ENCODE data around the gene UNC13A. TPM values are rescaled to one million over a fixed set of nuclear protein-coding genes. Genes with fewer than 3 reads are reported as not detected.

Gene UNC13A
- total and polyA plus RNA-seq, 2 donors (not counting 3 experiments of a cell fraction or from before 2014, with no cell fraction given) = 0.04 to 0.09 TPM

DNA sequence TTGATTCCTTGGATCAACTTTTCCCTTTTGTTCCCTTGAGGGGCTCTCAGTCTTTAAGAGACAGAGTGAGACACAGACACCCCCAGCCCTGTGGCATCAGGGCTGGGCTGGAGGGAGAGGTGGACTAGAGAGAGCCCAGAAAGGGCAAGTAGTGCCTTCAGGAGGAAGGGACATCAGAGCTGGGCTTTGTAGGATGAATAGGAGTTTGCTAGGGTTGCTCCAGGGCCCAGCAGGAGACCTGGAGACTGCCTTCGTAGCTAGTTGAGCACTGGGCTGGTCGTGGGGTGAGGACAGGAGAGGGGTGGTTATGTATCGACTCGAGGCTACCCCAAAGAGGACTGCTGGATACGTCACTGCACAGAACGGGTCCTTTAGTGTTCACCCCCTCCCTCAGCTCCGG lies 36.5 kb upstream of the UNC13A start:
- peaks cover 26% of the 10 kb centered on the region for H3K4me1 ChIP-seq (ENCODE audit: control insufficient read depth, extremely low read depth, insufficient read depth, low read length)
- no peak overlapping the region for H3K4me2 ChIP-seq (ENCODE audit: insufficient read depth, low read length)
- no peak overlapping the region for H2AFZ ChIP-seq (ENCODE audit: low read depth, low read length)
- no peak overlapping the region for H3K9ac ChIP-seq (replicated peaks; ENCODE audit: extremely low read depth, insufficient read depth, low read length)
- no peaks in the 10 kb centered on the region for H3K9me1 ChIP-seq (replicated peaks; ENCODE audit: control insufficient read depth, extremely low read depth, insufficient read depth, low read length)
- intact Hi-C loops (cut with micrococcal nuclease) (no loop called here), dilution Hi-C loops (cut with MboI; ENCODE audit: extremely low pct_ligation_motif_present, low sequenced_read_pairs) (no loop called here)
- ChIA-PET POLR2A (no interaction called here), CTCF (interaction anchor here (0.9 to 3.3 kb wide), 3 partner anchors 10 to 42 kb away, joined by 3 to 20 read pairs (median 3); no protein-coding TSS in a partner anchor)
- H3K36me3 ChIP-seq (ENCODE audit: control insufficient read depth in 2 of 2, extremely low read depth in 1 of 2, insufficient read depth in 2 of 2, low read length in 2 of 2) = peaks cover 29 to 49% of the 10 kb centered on the region in 2 experiments
- no peak overlapping the region for H3K27ac ChIP-seq (ENCODE audit: insufficient read depth, low read depth, low read length)
- no TSS peak for BruUV-seq (replicated peaks)
- TF ChIP-seq JUN (IDR thresholded peaks at IDR 0.05; ENCODE audit: borderline replicate concordance, insufficient read depth, insufficient read length, low read depth) (no peak), GATA2 (IDR thresholded peaks at IDR 0.05; ENCODE audit: insufficient read depth, insufficient read length, low read depth, low read length) (no peak)
- no peaks in the 10 kb centered on the region for H3K9me3 ChIP-seq (replicated peaks; ENCODE audit: control insufficient read depth, insufficient read depth, low read length)
- FAIRE-seq (no peak), DNase-seq (ENCODE audit: low read depth, low spot score) (no peak)
- H3K27me3 ChIP-seq (ENCODE audit: control insufficient read depth in 2 of 2, insufficient read depth in 2 of 2, low read length in 2 of 2) = no peaks in the 10 kb centered on the region
- H4K20me1 ChIP-seq (replicated peaks; ENCODE audit: control insufficient read depth, extremely low read depth, insufficient read depth, low read length) = no peaks in the 10 kb centered on the region
- H3K79me2 ChIP-seq (ENCODE audit: control insufficient read depth, insufficient read depth, low read length) = peaks cover 97% of the 10 kb centered on the region
- no peak overlapping the region for H3K4me3 ChIP-seq (replicated peaks in 1 of 3; ENCODE audit: insufficient read depth in 1 of 3, low read depth in 1 of 3, low read length in 3 of 3)

DNA sequence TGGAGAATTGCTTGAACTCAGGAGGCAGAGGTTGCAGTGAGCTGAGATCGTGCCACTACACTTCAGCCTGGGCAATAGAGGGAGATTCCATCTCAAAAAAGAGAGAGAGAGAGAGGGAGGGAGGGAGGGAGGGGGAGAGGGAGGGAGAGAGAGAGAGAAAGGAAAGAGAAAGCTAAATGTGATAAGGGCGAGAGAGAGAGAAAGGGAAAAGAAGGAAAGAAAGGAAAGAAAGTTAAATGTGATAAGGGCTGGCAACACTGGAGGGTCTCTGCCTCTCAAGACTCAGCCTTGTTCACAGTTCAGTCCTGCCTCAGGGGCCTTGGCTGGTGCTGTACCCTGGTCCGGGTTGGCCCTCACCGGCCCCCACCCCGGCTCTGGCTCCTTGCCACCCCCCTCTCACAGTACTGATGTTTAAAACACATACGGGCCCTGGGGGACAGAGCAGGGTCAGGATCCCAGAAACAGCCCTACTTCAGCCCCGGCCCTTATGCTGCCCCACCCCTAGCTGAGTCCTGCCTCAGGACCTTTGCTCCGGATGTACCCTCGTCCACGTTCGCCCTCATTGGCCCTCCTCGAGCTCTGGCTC lies 34.6 kb upstream of the UNC13A start:
- peak overlapping the region; percentile 13 for H3K9ac ChIP-seq (replicated peaks; ENCODE audit: extremely low read depth, insufficient read depth, low read length)
- no peaks in the 10 kb centered on the region for H3K9me1 ChIP-seq (replicated peaks; ENCODE audit: control insufficient read depth, extremely low read depth, insufficient read depth, low read length)
- intact Hi-C loops (cut with micrococcal nuclease) (no loop called here), dilution Hi-C loops (cut with MboI; ENCODE audit: extremely low pct_ligation_motif_present, low sequenced_read_pairs) (no loop called here)
- peaks cover 81% of the 10 kb centered on the region for H3K79me2 ChIP-seq (ENCODE audit: control insufficient read depth, insufficient read depth, low read length)
- peaks cover 24 to 39% of the 10 kb centered on the region in 2 experiments for H3K36me3 ChIP-seq (ENCODE audit: control insufficient read depth in 2 of 2, extremely low read depth in 1 of 2, insufficient read depth in 2 of 2, low read length in 2 of 2)
- H4K20me1 ChIP-seq (replicated peaks; ENCODE audit: control insufficient read depth, extremely low read depth, insufficient read depth, low read length) = no peaks in the 10 kb centered on the region
- H3K27me3 ChIP-seq (ENCODE audit: control insufficient read depth in 2 of 2, insufficient read depth in 2 of 2, low read length in 2 of 2) = no peaks in the 10 kb centered on the region
- no peak for FAIRE-seq
- TF ChIP-seq MYC (IDR thresholded peaks at IDR 0.05; ENCODE audit: low read depth, low read length) (no peak), CTCF (IDR thresholded peaks at IDR 0.05; ENCODE audit: extremely low read depth in 1 of 2, insufficient read depth in 1 of 2, low read depth in 1 of 2, low read length in 2 of 2) (no peak), EZH2 (IDR thresholded peaks at IDR 0.05; ENCODE audit: borderline replicate concordance, low read depth, low read length, severe bottlenecking) (no peak), JUN (IDR thresholded peaks at IDR 0.05; ENCODE audit: borderline replicate concordance, insufficient read depth, insufficient read length, low read depth) (no peak), GATA2 (IDR thresholded peaks at IDR 0.05; ENCODE audit: insufficient read depth, insufficient read length, low read depth, low read length) (no peak), FOS (IDR thresholded peaks at IDR 0.05; ENCODE audit: borderline replicate concordance, insufficient read depth, low read length) (no peak), POLR2A (IDR thresholded peaks at IDR 0.05; ENCODE audit: low read depth, low read length) (no peak), POLR2AphosphoS5 (IDR thresholded peaks at IDR 0.05; ENCODE audit: insufficient read depth, low read depth, low read length) (no peak)
- TF ChIP-seq, protein P1, sequence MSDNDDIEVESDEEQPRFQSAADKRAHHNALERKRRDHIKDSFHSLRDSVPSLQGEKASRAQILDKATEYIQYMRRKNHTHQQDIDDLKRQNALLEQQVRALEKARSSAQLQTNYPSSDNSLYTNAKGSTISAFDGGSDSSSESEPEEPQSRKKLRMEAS (IDR thresholded peaks at IDR 0.05; ENCODE audit: insufficient read depth, insufficient read length) = no peak
- no peak for DNase-seq (ENCODE audit: low read depth, low spot score)
- H3K9me3 ChIP-seq (replicated peaks; ENCODE audit: control insufficient read depth, insufficient read depth, low read length) = no peaks in the 10 kb centered on the region
- peak overlapping the region; percentile 90 for H3K27ac ChIP-seq (ENCODE audit: insufficient read depth, low read depth, low read length)
- no peak overlapping the region for H2AFZ ChIP-seq (ENCODE audit: low read depth, low read length)
- no TSS peak for BruUV-seq (replicated peaks)
- H3K4me3 ChIP-seq (replicated peaks in 1 of 3; ENCODE audit: insufficient read depth in 1 of 3, low read depth in 1 of 3, low read length in 3 of 3) = no peak overlapping the region
- ChIA-PET POLR2A (interaction anchor here (0.6 kb wide), 2 partner anchors 10 to 1166 kb away, joined by 3 to 10 read pairs; no protein-coding TSS in a partner anchor), CTCF (interaction anchor here (0.6 to 5.2 kb wide), 3 partner anchors 12 to 44 kb away, joined by 3 to 26 read pairs (median 4); no protein-coding TSS in a partner anchor)
- peaks cover 27% of the 10 kb centered on the region for H3K4me1 ChIP-seq (ENCODE audit: control insufficient read depth, extremely low read depth, insufficient read depth, low read length)
- no peak overlapping the region for H3K4me2 ChIP-seq (ENCODE audit: insufficient read depth, low read length)

Data from endothelial cell of umbilical vein (primary cell).